CD14-positive monocyte (primary cell): ENCODE results near the gene DPYD. TPM values are rescaled to one million over a fixed set of nuclear protein-coding genes. Genes with fewer than 3 reads are reported as not detected.

Experiments used
- DNase-seq, 3 donors: peaks; one replicate each; pipeline ENCODE4 v3.0.0-alpha.2; 2011 to 2022
- H2AFZ ChIP-seq: 2 replicates; pipeline ENCODE4 v1.6.0; 2012; ENCODE audit warnings: mild to moderate bottlenecking, low read depth, low read length, inconsistent platforms; ENCODE audit not compliant: insufficient read depth, poor library complexity, severe bottlenecking
- H3K27ac ChIP-seq, 2 donors: 1 replicate in 1 of 2; 2 replicates in 1 of 2; pipeline ENCODE4 v1.5.1; 2012 to 2013; ENCODE audit warnings: low read length in 2 of 2, control low read depth in 1 of 2, inconsistent platforms in 1 of 2, low read depth in 1 of 2, mild to moderate bottlenecking in 1 of 2
- H3K27me3 ChIP-seq, 2 donors: one replicate each; pipeline versions ENCODE4 v1.6.0 to v1.6.1; 2011 to 2013; ENCODE audit warnings: low read length in 2 of 2; ENCODE audit not compliant: control insufficient read depth in 2 of 2, insufficient read depth in 2 of 2
- H3K36me3 ChIP-seq, 2 donors: replicated peaks in 1 of 2; 1 replicate in 1 of 2; 2 replicates in 1 of 2; pipeline versions ENCODE4 v1.5.1 to v1.6.1; 2012 to 2013; ENCODE audit warnings: low read length in 2 of 2, control low read depth in 1 of 2, inconsistent platforms in 1 of 2, mild to moderate bottlenecking in 1 of 2; ENCODE audit not compliant: insufficient read depth in 2 of 2, control insufficient read depth in 1 of 2
- H3K4me1 ChIP-seq, 2 donors: 1 replicate in 1 of 2; 2 replicates in 1 of 2; pipeline versions ENCODE4 v1.5.1 to v1.6.1; 2012 to 2013; ENCODE audit warnings: low read length in 2 of 2, control low read depth in 1 of 2, inconsistent platforms in 1 of 2, mild to moderate bottlenecking in 1 of 2, moderate library complexity in 1 of 2; ENCODE audit not compliant: insufficient read depth in 2 of 2, control insufficient read depth in 1 of 2
- H3K4me2 ChIP-seq: replicated peaks from 2 replicates; pipeline ENCODE3; 2012; ENCODE audit warnings: low read length, moderate library complexity, mild to moderate bottlenecking; ENCODE audit not compliant: poor library complexity, severe bottlenecking; ENCODE audit errors: extremely low read depth
- H3K4me3 ChIP-seq, 3 experiments: fragments of 200-600 bp in 1 of 3; sonication (generic) in 1 of 3; replicated peaks in 1 of 3; 1 replicate in 2 of 3; 2 replicates in 1 of 3; pipeline ENCODE4 v1.5.1; 2011 to 2013; ENCODE audit warnings: low read length in 3 of 3, mild to moderate bottlenecking in 3 of 3, control low read depth in 2 of 3, low read depth in 2 of 3, inconsistent platforms in 1 of 3, moderate library complexity in 1 of 3
- H3K79me2 ChIP-seq: 2 replicates; pipeline ENCODE4 v1.6.0; 2012; ENCODE audit warnings: mild to moderate bottlenecking, control low read depth, inconsistent platforms, low read length, moderate library complexity; ENCODE audit not compliant: insufficient read depth
- H3K9ac ChIP-seq: 2 replicates; pipeline ENCODE4 v1.6.0; 2017; ENCODE audit warnings: low read length, mild to moderate bottlenecking; ENCODE audit not compliant: insufficient read depth, poor library complexity, severe bottlenecking
- H3K9me3 ChIP-seq, 2 donors: replicated peaks in 1 of 2; 1 replicate in 1 of 2; 2 replicates in 1 of 2; pipeline versions ENCODE4 v1.5.1 to v1.6.1; 2012 to 2013; ENCODE audit warnings: low read length in 2 of 2, control low read depth in 1 of 2; ENCODE audit not compliant: control insufficient read depth in 1 of 2, insufficient read depth in 1 of 2
- H4K20me1 ChIP-seq: 2 replicates; pipeline ENCODE4 v1.6.0; 2012; ENCODE audit warnings: mild to moderate bottlenecking, low read length, control low read depth, moderate library complexity; ENCODE audit not compliant: insufficient read depth
- H3K27ac Mint-ChIP-seq, 7 donors: one replicate each; pipeline ENCODE4 v1.8.0; 2020; ENCODE audit warnings: mild to moderate bottlenecking in 7 of 7, mixed read lengths in 7 of 7, moderate library complexity in 6 of 7, inconsistent platforms in 2 of 7
- H3K27me3 Mint-ChIP-seq, 3 donors: one replicate each; pipeline ENCODE4 v1.8.0; 2021 to 2022; ENCODE audit warnings: low read depth in 3 of 3, mild to moderate bottlenecking in 3 of 3, mixed read lengths in 3 of 3, moderate library complexity in 3 of 3, inconsistent platforms in 1 of 3
- H3K36me3 Mint-ChIP-seq, 2 donors: one replicate each; pipeline ENCODE4 v1.8.0; 2020; ENCODE audit warnings: mixed read lengths in 2 of 2, inconsistent platforms in 1 of 2, mild to moderate bottlenecking in 1 of 2
- H3K4me1 Mint-ChIP-seq: one replicate; pipeline ENCODE4 v1.8.0; 2020; ENCODE audit warnings: mild to moderate bottlenecking, mixed read lengths
- H3K4me3 Mint-ChIP-seq, 2 donors: one replicate each; pipeline ENCODE4 v1.8.0; 2020; ENCODE audit warnings: mild to moderate bottlenecking in 2 of 2, mixed read lengths in 2 of 2, moderate library complexity in 1 of 2
- H3K9me3 Mint-ChIP-seq, 7 donors: one replicate each; pipeline ENCODE4 v1.8.0; 2020 to 2022; ENCODE audit warnings: mixed read lengths in 7 of 7, mild to moderate bottlenecking in 6 of 7, moderate library complexity in 6 of 7, inconsistent platforms in 2 of 7
- WGBS: methylation state at CpG from one replicate; pipeline ENCODE4 v1.1.5; 2013; ENCODE audit warnings: missing lambda C conversion rate; ENCODE audit not compliant: insufficient coverage; 5-methylcytosine and 5-hydroxymethylcytosine counted together
- intact Hi-C, 2 donors: fragments of 100-400 bp; cut with micrococcal nuclease; formaldehyde crosslinking; loops; one replicate each; pipeline versions ENCODE4 v1.15.0 to v1.15.1; 2023
- polyA plus RNA-seq, 3 donors: library from polyadenylated mRNA; depleted of rRNA in 1 of 3; unstranded in 2 of 3; stranded (reverse) in 1 of 3; fragments of 300-500 nt in 2 of 3; fragments of >200 nt in 1 of 3; fragmentation: Illumina TruSeq in 2 of 3; gene quantifications; 1 replicate in 2 of 3; 2 replicates in 1 of 3; pipeline ENCODE4 v1.2.3, GENCODE V29; 2012 to 2021
- TF ChIP-seq, protein P1 (sequence below): fragments of 200-600 bp; IDR thresholded peaks from one replicate; pipeline ENCODE4 v1.8.0; 2022; ENCODE audit warnings: antibody characterized with exemption, mild to moderate bottlenecking

Gene DPYD
- polyA plus RNA-seq, 3 donors = 87.6 to 171 (median 144) TPM

GRCh38 chr1:97417661-97418060 is 503.2 kb downstream of the DPYD start:
- no peak overlapping the region for H3K4me3 Mint-ChIP-seq
- Histone ChIP-seq H3K79me2 (no peaks in the 10 kb centered on the region), H3K27me3 (no peaks in the 10 kb centered on the region), H3K4me3 (no peak overlapping the region), H3K4me1 (no peaks in the 10 kb centered on the region), H3K4me2 (no peak overlapping the region), H3K9me3 (no peaks in the 10 kb centered on the region), H3K27ac (no peak overlapping the region), H2AFZ (no peak overlapping the region), H4K20me1 (peaks cover 81% of the 10 kb centered on the region), H3K36me3 (peaks cover 4 to 41% of the 10 kb centered on the region in 2 donors), H3K9ac (no peak overlapping the region)
- H3K4me1 Mint-ChIP-seq = no peaks in the 10 kb centered on the region
- peaks cover 20 to 31% of the 10 kb centered on the region in 2 donors for H3K36me3 Mint-ChIP-seq
- H3K27ac Mint-ChIP-seq = no peak overlapping the region
- intact Hi-C loops = no loop called here
- no peak for DNase-seq
- H3K9me3 Mint-ChIP-seq = no peaks in the 10 kb centered on the region
- TF ChIP-seq, protein P1, sequence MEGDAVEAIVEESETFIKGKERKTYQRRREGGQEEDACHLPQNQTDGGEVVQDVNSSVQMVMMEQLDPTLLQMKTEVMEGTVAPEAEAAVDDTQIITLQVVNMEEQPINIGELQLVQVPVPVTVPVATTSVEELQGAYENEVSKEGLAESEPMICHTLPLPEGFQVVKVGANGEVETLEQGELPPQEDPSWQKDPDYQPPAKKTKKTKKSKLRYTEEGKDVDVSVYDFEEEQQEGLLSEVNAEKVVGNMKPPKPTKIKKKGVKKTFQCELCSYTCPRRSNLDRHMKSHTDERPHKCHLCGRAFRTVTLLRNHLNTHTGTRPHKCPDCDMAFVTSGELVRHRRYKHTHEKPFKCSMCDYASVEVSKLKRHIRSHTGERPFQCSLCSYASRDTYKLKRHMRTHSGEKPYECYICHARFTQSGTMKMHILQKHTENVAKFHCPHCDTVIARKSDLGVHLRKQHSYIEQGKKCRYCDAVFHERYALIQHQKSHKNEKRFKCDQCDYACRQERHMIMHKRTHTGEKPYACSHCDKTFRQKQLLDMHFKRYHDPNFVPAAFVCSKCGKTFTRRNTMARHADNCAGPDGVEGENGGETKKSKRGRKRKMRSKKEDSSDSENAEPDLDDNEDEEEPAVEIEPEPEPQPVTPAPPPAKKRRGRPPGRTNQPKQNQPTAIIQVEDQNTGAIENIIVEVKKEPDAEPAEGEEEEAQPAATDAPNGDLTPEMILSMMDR = no peak
- H3K27me3 Mint-ChIP-seq = no peaks in the 10 kb centered on the region

- intact Hi-C loops = no loop called here
- WGBS = no CpG with 5 or more reads among the region's 3 CpGs
- H3K36me3 Mint-ChIP-seq = peaks cover 15 to 20% of the 10 kb centered on the region in 2 donors
These were observed 506.0 kb downstream of the DPYD start for GRCh38 chr1:97414682-97415312.

More at GRCh38 chr1:97414682-97415312, 506.0 kb downstream of the DPYD start:
- Mint-ChIP-seq H3K27ac (no peak overlapping the region), H3K4me1 (no peaks in the 10 kb centered on the region), H3K27me3 (no peaks in the 10 kb centered on the region), H3K4me3 (no peak overlapping the region), H3K9me3 (no peaks in the 10 kb centered on the region)
- no peaks in the 10 kb centered on the region for H3K79me2 ChIP-seq
- no peak overlapping the region for H3K9ac ChIP-seq
- H3K4me2 ChIP-seq = no peak overlapping the region
- H3K27me3 ChIP-seq = no peaks in the 10 kb centered on the region
- no peak overlapping the region for H3K4me3 ChIP-seq
- peaks cover 8 to 32% of the 10 kb centered on the region in 2 donors for H3K36me3 ChIP-seq
- no peaks in the 10 kb centered on the region for H3K9me3 ChIP-seq
- H2AFZ ChIP-seq = no peak overlapping the region
- no peak overlapping the region for H3K27ac ChIP-seq
- no peak for DNase-seq
- peaks cover 76% of the 10 kb centered on the region for H4K20me1 ChIP-seq
- TF ChIP-seq, protein P1 = no peak
- no peaks in the 10 kb centered on the region for H3K4me1 ChIP-seq
